Stimulated activated CD4-positive, alpha-beta T cell treated with anti-CD3 and anti-CD28 coated beads, Interleukin-15, amount 100 ng/mL, for 48 hours (primary cell): ENCODE measurements around the gene MEFV.
"Not testable (repeated sequence)": the region's sequence is repeated elsewhere in the genome, so short reads cannot be mapped to it uniquely, and the experiment has no call there.

Source experiments
- DNase-seq, 2 donors: peaks; one replicate each; pipeline ENCODE4 v3.0.0-alpha.2; 2020; ENCODE audit warnings: low read depth in 2 of 2

The MEFV gene

GRCh38 chr16:3220839-3221238 lies 35.6 kb downstream of the MEFV start:
- DNase-seq, result no peak

GRCh38 chr16:3216263-3216640 lies 40.2 kb downstream of the MEFV start:
- no peak for DNase-seq

GRCh38 chr16:3215601-3216262 lies 40.7 kb downstream of the MEFV start:
- DNase-seq, result no peak

- DNase-seq, result no peak
These were observed 41.4 kb downstream of the MEFV start for GRCh38 chr16:3214904-3215600.

GRCh38 chr16:3212567-3212966 lies 43.9 kb downstream of the MEFV start:
- DNase-seq, result no peak

- no peak for DNase-seq
These were observed 44.4 kb downstream of the MEFV start for GRCh38 chr16:3212006-3212405.

- DNase-seq, result no peak
These were observed 49.1 kb downstream of the MEFV start for GRCh38 chr16:3207086-3207953.

- DNase-seq, result not testable (repeated sequence)
These were observed 50.5 kb downstream of the MEFV start for GRCh38 chr16:3205939-3206338.

GRCh38 chr16:3202903-3203539 lies 53.4 kb downstream of the MEFV start:
- no peak for DNase-seq

- DNase-seq, result no peak
These were observed 57.9 kb downstream of the MEFV start for GRCh38 chr16:3198334-3199072.

GRCh38 chr16:3197694-3198333 lies 58.6 kb downstream of the MEFV start:
- not testable (repeated sequence) for DNase-seq

GRCh38 chr16:3195975-3196374 lies 60.5 kb downstream of the MEFV start:
- no peak for DNase-seq

- DNase-seq, result no peak
These were observed 61.6 kb downstream of the MEFV start for GRCh38 chr16:3194792-3195191.

- DNase-seq, result no peak
These were observed 62.9 kb downstream of the MEFV start for GRCh38 chr16:3193221-3194212.

- DNase-seq, result no peak
These were observed 63.9 kb downstream of the MEFV start for GRCh38 chr16:3192476-3193019.
